AG09319 (cell line): ENCODE results near the gene CDKN1A.
"Not testable (repeated sequence)": the region's sequence is repeated elsewhere in the genome, so short reads cannot be mapped to it uniquely, and the experiment has no call there.

Experiments
- DNase-seq: peaks from one replicate; pipeline ENCODE4 v3.0.0-alpha.2; 2010; ENCODE audit warnings: low read depth; ENCODE audit errors: extremely low read depth
- CTCF ChIP-seq: IDR thresholded peaks from 2 replicates; pipeline ENCODE4 v1.5.1; 2011; ENCODE audit warnings: low read depth, mild to moderate bottlenecking, inconsistent platforms, low read length, moderate library complexity

Gene CDKN1A

GRCh38 chr6:36700071-36700812 is 21.7 kb downstream of the CDKN1A start:
- TF ChIP-seq CTCF, result no peak
- no peak for DNase-seq

- DNase-seq, result no peak
- no peak for TF ChIP-seq CTCF
Observed at GRCh38 chr6:36700831-36701230, 22.3 kb downstream of the CDKN1A start.

- no peak for DNase-seq
- no peak for TF ChIP-seq CTCF
Observed at GRCh38 chr6:36701401-36701991, 23.0 kb downstream of the CDKN1A start.

- no peak for DNase-seq
- no peak for TF ChIP-seq CTCF
Observed at GRCh38 chr6:36702656-36703055, 24.1 kb downstream of the CDKN1A start.

GRCh38 chr6:36703081-36703606 is 24.6 kb downstream of the CDKN1A start:
- TF ChIP-seq CTCF, result no peak
- no peak for DNase-seq

- no peak for DNase-seq
- TF ChIP-seq CTCF, result no peak
Observed at GRCh38 chr6:36703982-36704381, 25.5 kb downstream of the CDKN1A start.

- not testable (repeated sequence) for DNase-seq
Observed at GRCh38 chr6:36704961-36705577, 26.6 kb downstream of the CDKN1A start.
